H9 (cell line): Measurements from ENCODE around the gene DCDC1. TPM values are rescaled to one million over a fixed set of nuclear protein-coding genes. Genes with fewer than 3 reads are reported as not detected.

Experiments
- DNase-seq: peaks from one replicate; pipeline ENCODE4 v3.0.0-alpha.2; 2017
- H2AFZ ChIP-seq: one replicate; pipeline ENCODE4 v1.6.1; 2013; ENCODE audit warnings: mild to moderate bottlenecking, low read length, control low read depth, moderate library complexity
- H2AK5ac ChIP-seq: 2 replicates; pipeline ENCODE4 v1.6.1; 2013; ENCODE audit warnings: low read length, control low read depth, mixed read lengths; ENCODE audit not compliant: insufficient read length
- H2BK120ac ChIP-seq: one replicate; pipeline ENCODE4 v1.6.1; 2013; ENCODE audit warnings: low read depth, mild to moderate bottlenecking, low read length, control low read depth, inconsistent platforms; ENCODE audit not compliant: poor library complexity, severe bottlenecking
- H2BK12ac ChIP-seq: 2 replicates; pipeline ENCODE4 v1.6.1; 2013; ENCODE audit warnings: low read length, control low read depth, mixed read lengths, low read depth; ENCODE audit not compliant: insufficient read length
- H2BK15ac ChIP-seq: 2 replicates; pipeline ENCODE4 v1.6.1; 2013; ENCODE audit warnings: low read depth, low read length, control low read depth
- H2BK20ac ChIP-seq: one replicate; pipeline ENCODE4 v1.6.1; 2013; ENCODE audit warnings: low read depth, mild to moderate bottlenecking, low read length, control low read depth, inconsistent platforms; ENCODE audit not compliant: poor library complexity, severe bottlenecking
- H2BK5ac ChIP-seq: 2 replicates; pipeline ENCODE4 v1.6.1; 2013; ENCODE audit warnings: low read length, control low read depth, mixed read lengths; ENCODE audit not compliant: insufficient read length
- H3K14ac ChIP-seq: 2 replicates; pipeline ENCODE4 v1.6.1; 2013; ENCODE audit warnings: low read length, control low read depth; ENCODE audit not compliant: insufficient read depth
- H3K18ac ChIP-seq: 2 replicates; pipeline ENCODE4 v1.6.1; 2013; ENCODE audit warnings: low read depth, mild to moderate bottlenecking, mixed read lengths, low read length, control low read depth; ENCODE audit not compliant: insufficient read length
- H3K23ac ChIP-seq: 2 replicates; pipeline ENCODE4 v1.6.1; 2013; ENCODE audit warnings: low read length, control low read depth, mixed read lengths, low read depth; ENCODE audit not compliant: insufficient read length
- H3K23me2 ChIP-seq: 2 replicates; pipeline ENCODE4 v1.6.1; 2013; ENCODE audit warnings: low read depth, mild to moderate bottlenecking, mixed read lengths, low read length, control low read depth; ENCODE audit not compliant: insufficient read length, poor library complexity, severe bottlenecking
- H3K27ac ChIP-seq: 2 replicates; pipeline ENCODE4 v1.5.1; 2013; ENCODE audit warnings: low read length, control low read depth, mixed read lengths, low read depth; ENCODE audit not compliant: insufficient read length
- H3K27me3 ChIP-seq: 2 replicates; pipeline ENCODE4 v1.6.1; 2013; ENCODE audit warnings: low read length, control low read depth, inconsistent platforms; ENCODE audit not compliant: insufficient read depth
- H3K4ac ChIP-seq: 2 replicates; pipeline ENCODE4 v1.6.1; 2013; ENCODE audit warnings: low read depth, mild to moderate bottlenecking, control low read depth, inconsistent platforms, low read length, moderate library complexity
- H3K4me1 ChIP-seq: 2 replicates; pipeline ENCODE4 v1.6.1; 2013; ENCODE audit warnings: low read length, control low read depth, inconsistent platforms; ENCODE audit not compliant: insufficient read depth
- H3K4me2 ChIP-seq: 2 replicates; pipeline ENCODE4 v1.6.1; 2013; ENCODE audit warnings: low read length, control low read depth, mixed read lengths; ENCODE audit not compliant: insufficient read length, insufficient read depth
- H3K56ac ChIP-seq: 2 replicates; pipeline ENCODE4 v1.6.1; 2013; ENCODE audit warnings: low read depth, mild to moderate bottlenecking, mixed read lengths, low read length, control low read depth; ENCODE audit not compliant: insufficient read length
- H3K79me1 ChIP-seq: 2 replicates; pipeline ENCODE4 v1.6.1; 2013; ENCODE audit warnings: low read depth, mild to moderate bottlenecking, moderate library complexity, low read length, control low read depth, inconsistent platforms; ENCODE audit not compliant: insufficient read depth, poor library complexity, severe bottlenecking
- H3K79me2 ChIP-seq: 2 replicates; pipeline ENCODE4 v1.6.1; 2013; ENCODE audit warnings: low read length, control low read depth, inconsistent platforms; ENCODE audit not compliant: insufficient read depth
- H3K9ac ChIP-seq: 2 replicates; pipeline ENCODE4 v1.6.1; 2013; ENCODE audit warnings: low read length, control low read depth, mixed read lengths; ENCODE audit not compliant: insufficient read length; ENCODE audit errors: extremely low read depth
- H3K9me3 ChIP-seq: one replicate; pipeline ENCODE4 v1.6.1; 2013; ENCODE audit warnings: low read depth, low read length, inconsistent platforms; ENCODE audit not compliant: control insufficient read depth
- H3T11ph ChIP-seq: one replicate; pipeline ENCODE4 v1.6.1; 2013; ENCODE audit warnings: mild to moderate bottlenecking, low read length, control low read depth, inconsistent platforms
- H4K20me1 ChIP-seq: one replicate; pipeline ENCODE4 v1.6.1; 2013; ENCODE audit not compliant: control insufficient read depth, insufficient read length, insufficient read depth
- H4K5ac ChIP-seq: 2 replicates; pipeline ENCODE4 v1.6.1; 2013; ENCODE audit warnings: low read depth, mild to moderate bottlenecking, mixed read lengths, low read length, control low read depth; ENCODE audit not compliant: insufficient read length
- H4K8ac ChIP-seq: replicated peaks from 2 replicates; pipeline ENCODE4 v1.6.1; 2013; ENCODE audit warnings: low read length, control low read depth, mixed read lengths, low read depth; ENCODE audit not compliant: insufficient read length
- H4K91ac ChIP-seq: 2 replicates; pipeline ENCODE4 v1.6.1; 2013; ENCODE audit warnings: low read depth, mild to moderate bottlenecking, moderate library complexity, mixed read lengths, low read length, control low read depth; ENCODE audit not compliant: insufficient read length
- H3K27ac Mint-ChIP-seq, 3 experiments: 2 replicates in 2 of 3; 3 replicates in 1 of 3; pipeline ENCODE4 v1.8.0; 2020 to 2021; ENCODE audit warnings: mixed read lengths in 3 of 3, mild to moderate bottlenecking in 1 of 3, moderate library complexity in 1 of 3
- H3K27me3 Mint-ChIP-seq: 2 replicates; pipeline ENCODE4 v1.8.0; 2021; ENCODE audit warnings: low read depth, mild to moderate bottlenecking, moderate library complexity, mixed read lengths
- H3K36me3 Mint-ChIP-seq, 3 experiments: 2 replicates in 2 of 3; 3 replicates in 1 of 3; pipeline ENCODE4 v1.8.0; 2020 to 2021; ENCODE audit warnings: low read depth in 3 of 3, mixed read lengths in 3 of 3; ENCODE audit not compliant: insufficient read depth in 1 of 3
- H3K4me1 Mint-ChIP-seq, 2 experiments: 2 replicates each; pipeline ENCODE4 v1.8.0; 2020; ENCODE audit warnings: mixed read lengths in 2 of 2
- H3K4me3 Mint-ChIP-seq, 2 experiments: 2 replicates in 1 of 2; 3 replicates in 1 of 2; pipeline ENCODE4 v1.8.0; 2020 to 2021; ENCODE audit warnings: mild to moderate bottlenecking in 2 of 2, mixed read lengths in 2 of 2, moderate library complexity in 1 of 2
- H3K9me3 Mint-ChIP-seq, 2 experiments: 2 replicates in 1 of 2; 3 replicates in 1 of 2; pipeline ENCODE4 v1.8.0; 2020; ENCODE audit warnings: mild to moderate bottlenecking in 2 of 2, mixed read lengths in 2 of 2, moderate library complexity in 1 of 2
- CTCF ChIP-seq: fragments of 200-600 bp; sonication (generic); conservative IDR thresholded peaks from 3 replicates; pipeline ENCODE4 v1.8.0; 2021; ENCODE audit warnings: antibody characterized with exemption, mild to moderate bottlenecking
- WGBS: extraction: QIAGEN DNeasy Blood & Tissue Kit; methylation state at CpG from one replicate; pipeline ENCODE4 v1.1.7; 2013; ENCODE audit warnings: missing lambda C conversion rate, low lambda C conversion rate, mixed read lengths; ENCODE audit not compliant: insufficient read length; ENCODE audit errors: extremely low coverage; 5-methylcytosine and 5-hydroxymethylcytosine counted together
- total RNA-seq: library from RNA; stranded (reverse); gene quantifications from 2 replicates; pipeline ENCODE4 v1.2.1, GENCODE V29; 2021

Gene DCDC1
- total RNA-seq, 1 experiment from 2014 or later: 0.09 TPM

GRCh38 chr11:30863209-30863608, 506.3 kb downstream of the DCDC1 start:
- no peaks in the 10 kb centered on the region for H3K79me2 ChIP-seq
- Mint-ChIP-seq H3K27ac (no peak overlapping the region), H3K36me3 (no peaks in the 10 kb centered on the region), H3K4me3 (no peak overlapping the region), H3K4me1 (peaks cover 42 to 50% of the 10 kb centered on the region in 2 experiments), H3K9me3 (no peaks in the 10 kb centered on the region), H3K27me3 (peaks cover 1% of the 10 kb centered on the region; the same call in 1 of the 2 replicates)
- H2BK20ac ChIP-seq: no peak overlapping the region
- no peak overlapping the region for H2BK12ac ChIP-seq
- no peak for DNase-seq
- H3K27ac ChIP-seq: no peak overlapping the region
- H4K91ac ChIP-seq: no peak overlapping the region
- H3K23ac ChIP-seq: no peak overlapping the region
- H3K4ac ChIP-seq: no peak overlapping the region
- peaks cover 2% of the 10 kb centered on the region; the same call in 1 of the 2 replicates for H3K4me1 ChIP-seq
- H3K14ac ChIP-seq: no peak overlapping the region
- H4K5ac ChIP-seq: no peak overlapping the region
- no peak overlapping the region for H2AFZ ChIP-seq
- no peak overlapping the region for H3K56ac ChIP-seq
- no peak overlapping the region for H3T11ph ChIP-seq
- no peak overlapping the region for H2BK5ac ChIP-seq
- H2AK5ac ChIP-seq: no peak overlapping the region
- no peak overlapping the region for H2BK15ac ChIP-seq
- H4K8ac ChIP-seq: no peak overlapping the region
- no peak for TF ChIP-seq CTCF
- H4K20me1 ChIP-seq: no peaks in the 10 kb centered on the region
- H3K18ac ChIP-seq: no peak overlapping the region
- no peak overlapping the region for H3K9ac ChIP-seq
- H3K9me3 ChIP-seq: no peaks in the 10 kb centered on the region
- no peak overlapping the region for H3K4me2 ChIP-seq
- H3K79me1 ChIP-seq: no peaks in the 10 kb centered on the region
- no peaks in the 10 kb centered on the region for H3K27me3 ChIP-seq
- H3K23me2 ChIP-seq: no peaks in the 10 kb centered on the region
- WGBS: no CpG with 5 or more reads among the region's 2 CpGs
- H2BK120ac ChIP-seq: no peak overlapping the region
